Lower leg skin (tissue), 4 donors: ENCODE results near the gene LNPEP. TPM values are rescaled to one million over a fixed set of nuclear protein-coding genes. Genes with fewer than 3 reads are reported as not detected.
"Not testable (repeated sequence)": the region's sequence is repeated elsewhere in the genome, so short reads cannot be mapped to it uniquely, and the experiment has no call there.

Experiments used
- DNase-seq, 2 donors: peaks; one replicate each; pipeline ENCODE4 v3.0.0-alpha.2; 2019; ENCODE audit warnings: low spot score in 2 of 2
- H3K4me3 ChIP-seq: fragments of 200-600 bp; sonication (generic); 2 replicates; pipeline ENCODE4 v1.5.1; 2017; ENCODE audit warnings: mild to moderate bottlenecking, low read depth; ENCODE audit not compliant: poor library complexity, severe bottlenecking
- POLR2A ChIP-seq, 2 donors: fragments of 450-650 bp; IDR thresholded peaks; one replicate each; pipeline ENCODE4 v1.6.1; 2016 to 2017; ENCODE audit warnings: antibody characterized with exemption in 2 of 2, mild to moderate bottlenecking in 1 of 2, moderate library complexity in 1 of 2
- WGBS, 2 donors: methylation state at CpG; one replicate each; pipeline ENCODE4 v1.1.5; 2018; 5-methylcytosine and 5-hydroxymethylcytosine counted together
- intact Hi-C: fragments of 100-400 bp; cut with DNase I; formaldehyde crosslinking; loops from one replicate; pipeline ENCODE4 v1.15.0; 2023; ENCODE audit warnings: low total_unique reads
- total RNA-seq, 4 donors: library from RNA; depleted of rRNA; stranded (reverse); fragments of >200 nt; gene quantifications; one replicate each; pipeline ENCODE4 v1.1.0, GENCODE V29; 2016
- TF ChIP-seq, protein P1 (sequence below), 3 donors: fragments of 450-650 bp; IDR thresholded peaks; one replicate each; pipeline ENCODE4 v1.5.1; 2016; ENCODE audit warnings: antibody characterized with exemption in 3 of 3, mild to moderate bottlenecking in 3 of 3, moderate library complexity in 2 of 3

Gene LNPEP
- total RNA-seq, 4 donors from 2014 or later: 53.9 to 60.1 (median 56.9) TPM

- no peak overlapping the region for H3K4me3 ChIP-seq
- no peak for TF ChIP-seq POLR2A (IDR thresholded peaks at IDR 0.05)
- TF ChIP-seq, protein P1, sequence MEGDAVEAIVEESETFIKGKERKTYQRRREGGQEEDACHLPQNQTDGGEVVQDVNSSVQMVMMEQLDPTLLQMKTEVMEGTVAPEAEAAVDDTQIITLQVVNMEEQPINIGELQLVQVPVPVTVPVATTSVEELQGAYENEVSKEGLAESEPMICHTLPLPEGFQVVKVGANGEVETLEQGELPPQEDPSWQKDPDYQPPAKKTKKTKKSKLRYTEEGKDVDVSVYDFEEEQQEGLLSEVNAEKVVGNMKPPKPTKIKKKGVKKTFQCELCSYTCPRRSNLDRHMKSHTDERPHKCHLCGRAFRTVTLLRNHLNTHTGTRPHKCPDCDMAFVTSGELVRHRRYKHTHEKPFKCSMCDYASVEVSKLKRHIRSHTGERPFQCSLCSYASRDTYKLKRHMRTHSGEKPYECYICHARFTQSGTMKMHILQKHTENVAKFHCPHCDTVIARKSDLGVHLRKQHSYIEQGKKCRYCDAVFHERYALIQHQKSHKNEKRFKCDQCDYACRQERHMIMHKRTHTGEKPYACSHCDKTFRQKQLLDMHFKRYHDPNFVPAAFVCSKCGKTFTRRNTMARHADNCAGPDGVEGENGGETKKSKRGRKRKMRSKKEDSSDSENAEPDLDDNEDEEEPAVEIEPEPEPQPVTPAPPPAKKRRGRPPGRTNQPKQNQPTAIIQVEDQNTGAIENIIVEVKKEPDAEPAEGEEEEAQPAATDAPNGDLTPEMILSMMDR (IDR thresholded peaks at IDR 0.05): no peak
- intact Hi-C loops: no loop called here
- DNase-seq: no peak
These were observed 140.2 kb downstream of the LNPEP start for GRCh38 chr5:97076098-97076497.

DNA sequence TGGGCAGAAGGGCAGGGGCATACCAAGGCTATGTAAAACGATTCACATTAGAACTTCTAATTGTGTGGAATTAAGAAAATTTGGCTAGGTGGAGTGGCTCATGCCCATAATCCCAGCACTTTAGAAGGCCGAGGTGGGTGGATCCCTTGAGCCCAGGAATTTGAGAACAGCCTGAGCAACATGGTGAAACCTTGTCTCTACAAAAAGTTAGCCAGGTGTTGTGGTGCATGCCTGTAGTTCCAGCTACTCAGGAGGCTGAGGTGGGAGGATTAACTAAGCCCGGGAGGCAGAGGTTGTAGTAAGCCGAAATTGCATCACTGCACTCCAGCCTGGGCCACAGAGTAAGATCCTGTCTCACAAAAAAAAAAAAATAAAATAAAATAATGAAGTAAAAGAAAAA lies 141.4 kb downstream of the LNPEP start:
- TF ChIP-seq, protein P1 (IDR thresholded peaks at IDR 0.05): no peak
- TF ChIP-seq POLR2A (IDR thresholded peaks at IDR 0.05): no peak
- WGBS, 2 donors: 77 to 83% methylated on average over 4 of the region's 4 CpGs
- H3K4me3 ChIP-seq: no peak overlapping the region
- DNase-seq: no peak
- intact Hi-C loops: no loop called here

GRCh38 chr5:97078958-97079743 lies 143.3 kb downstream of the LNPEP start:
- no peak overlapping the region for H3K4me3 ChIP-seq
- WGBS, 2 donors: 77 to 78% methylated on average over 4 of the region's 4 CpGs
- no peak for DNase-seq
- TF ChIP-seq, protein P1 (IDR thresholded peaks at IDR 0.05): no peak
- no peak for TF ChIP-seq POLR2A (IDR thresholded peaks at IDR 0.05)
- intact Hi-C loops: no loop called here

- DNase-seq, H3K4me3 ChIP-seq, intact Hi-C loops: not testable (repeated sequence)
- 88 to 95% methylated on average over 8 to 18 of the region's 21 CpGs for WGBS, 2 donors
These were observed 149.0 kb downstream of the LNPEP start for GRCh38 chr5:97084782-97085458.

- no peak for DNase-seq
- no peak overlapping the region for H3K4me3 ChIP-seq
- TF ChIP-seq, protein P1 (IDR thresholded peaks at IDR 0.05): no peak
- TF ChIP-seq POLR2A (IDR thresholded peaks at IDR 0.05): no peak
- WGBS, 2 donors: 95 to 98% methylated on average over 19 to 21 of the region's 22 CpGs
- intact Hi-C loops: no loop called here
These were observed 149.7 kb downstream of the LNPEP start for GRCh38 chr5:97085459-97086181.

Other genes starting within 250 kb of the LNPEP start
- 10 to 100 TPM; 28.2 to 54.7 (median 33.1) TPM for gene ERAP1, start 128.1 kb upstream of the LNPEP start, total RNA-seq
- gene ERAP2, start 59.6 kb upstream of the LNPEP start, total RNA-seq: 10 to 100 TPM in 1 of 4 donors, 1 to 10 TPM in 3; 5.0 to 11.0 (median 9.3) TPM
- gene LIX1, start 206.5 kb downstream of the LNPEP start, total RNA-seq: under 1 TPM in 1 of 4 donors, not detected in 3; 0.19 TPM
- 10 to 100 TPM in 3 of 4 donors, 1 to 10 TPM in 1; 7.9 to 26.1 (median 17.4) TPM for gene RIOK2, start 247.2 kb downstream of the LNPEP start, total RNA-seq